Stimulated activated memory B cell treated with anti-CD40 and anti-IgM and Interleukin-4, amounts not matched to agents 10 μg/mL and 1 μg/mL and 100 μg/mL, for 72 hours (primary cell): ENCODE data around the gene PARD6G.
A peak's percentile ranks its signal among the peaks of the same experiment; 100 is the strongest.
"Not testable (repeated sequence)": the region's sequence is repeated elsewhere in the genome, so short reads cannot be mapped to it uniquely, and the experiment has no call there.

Experiments used
- ATAC-seq: fragments of 150-1000 bp; cut with Tn5 transposase; 2 replicates; pipeline ENCODE4 v1.10.0; 2021
- H3K27ac Mint-ChIP-seq: one replicate; pipeline ENCODE4 v1.8.0; 2022; ENCODE audit warnings: mild to moderate bottlenecking, mixed read lengths
- H3K27me3 Mint-ChIP-seq: one replicate; pipeline ENCODE4 v1.8.0; 2022; ENCODE audit warnings: mixed read lengths
- H3K36me3 Mint-ChIP-seq: one replicate; pipeline ENCODE4 v1.8.0; 2022; ENCODE audit warnings: mixed read lengths
- H3K4me1 Mint-ChIP-seq: one replicate; pipeline ENCODE4 v1.8.0; 2022; ENCODE audit warnings: mixed read lengths
- H3K4me3 Mint-ChIP-seq: one replicate; pipeline ENCODE4 v1.8.0; 2022; ENCODE audit warnings: mild to moderate bottlenecking, moderate library complexity, mixed read lengths
- H3K9me3 Mint-ChIP-seq: one replicate; pipeline ENCODE4 v1.8.0; 2022; ENCODE audit warnings: mixed read lengths

Gene PARD6G, protein sequence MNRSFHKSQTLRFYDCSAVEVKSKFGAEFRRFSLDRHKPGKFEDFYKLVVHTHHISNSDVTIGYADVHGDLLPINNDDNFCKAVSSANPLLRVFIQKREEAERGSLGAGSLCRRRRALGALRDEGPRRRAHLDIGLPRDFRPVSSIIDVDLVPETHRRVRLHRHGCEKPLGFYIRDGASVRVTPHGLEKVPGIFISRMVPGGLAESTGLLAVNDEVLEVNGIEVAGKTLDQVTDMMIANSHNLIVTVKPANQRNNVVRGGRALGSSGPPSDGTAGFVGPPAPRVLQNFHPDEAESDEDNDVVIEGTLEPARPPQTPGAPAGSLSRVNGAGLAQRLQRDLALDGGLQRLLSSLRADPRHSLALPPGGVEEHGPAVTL

DNA sequence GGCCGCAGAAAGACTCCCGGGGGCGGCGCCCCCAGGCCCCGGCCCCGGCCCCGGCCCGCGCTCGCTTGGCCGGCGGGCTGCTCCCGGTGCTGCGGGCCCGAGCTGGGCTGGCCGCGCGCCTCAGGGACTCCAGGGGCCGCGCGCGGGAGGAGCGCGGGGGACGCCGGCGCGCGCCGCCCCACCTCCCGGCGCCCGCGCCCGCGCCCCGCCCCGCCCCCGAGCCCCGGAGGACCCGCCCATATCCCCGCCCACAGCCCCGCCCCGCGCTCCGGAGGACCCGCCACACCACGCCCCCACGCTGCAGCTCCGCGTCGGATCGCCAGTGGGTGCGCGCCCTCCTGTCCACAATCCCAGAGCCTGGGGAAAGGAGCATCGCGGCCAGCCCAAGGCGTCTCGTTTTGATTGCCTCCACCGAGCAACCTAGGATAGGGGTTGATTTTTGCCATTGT is at the start of gene PARD6G:
TSS of gene PARD6G (minus strand) at position 122 of the 449 bp plus-strand sequence. CDS start 166 bp downstream, outside the sequence.
- Mint-ChIP-seq H3K4me3 (peak within 1 kb of the TSS; percentile 62), H3K4me1 (no peaks in the 10 kb centered on the region), H3K27me3 (peaks cover 38% of the 10 kb centered on the region), H3K36me3 (no peaks in the 10 kb centered on the region), H3K27ac (no peak within 1 kb of the TSS), H3K9me3 (no peaks in the 10 kb centered on the region)
- ATAC-seq: peak; percentile 58

DNA sequence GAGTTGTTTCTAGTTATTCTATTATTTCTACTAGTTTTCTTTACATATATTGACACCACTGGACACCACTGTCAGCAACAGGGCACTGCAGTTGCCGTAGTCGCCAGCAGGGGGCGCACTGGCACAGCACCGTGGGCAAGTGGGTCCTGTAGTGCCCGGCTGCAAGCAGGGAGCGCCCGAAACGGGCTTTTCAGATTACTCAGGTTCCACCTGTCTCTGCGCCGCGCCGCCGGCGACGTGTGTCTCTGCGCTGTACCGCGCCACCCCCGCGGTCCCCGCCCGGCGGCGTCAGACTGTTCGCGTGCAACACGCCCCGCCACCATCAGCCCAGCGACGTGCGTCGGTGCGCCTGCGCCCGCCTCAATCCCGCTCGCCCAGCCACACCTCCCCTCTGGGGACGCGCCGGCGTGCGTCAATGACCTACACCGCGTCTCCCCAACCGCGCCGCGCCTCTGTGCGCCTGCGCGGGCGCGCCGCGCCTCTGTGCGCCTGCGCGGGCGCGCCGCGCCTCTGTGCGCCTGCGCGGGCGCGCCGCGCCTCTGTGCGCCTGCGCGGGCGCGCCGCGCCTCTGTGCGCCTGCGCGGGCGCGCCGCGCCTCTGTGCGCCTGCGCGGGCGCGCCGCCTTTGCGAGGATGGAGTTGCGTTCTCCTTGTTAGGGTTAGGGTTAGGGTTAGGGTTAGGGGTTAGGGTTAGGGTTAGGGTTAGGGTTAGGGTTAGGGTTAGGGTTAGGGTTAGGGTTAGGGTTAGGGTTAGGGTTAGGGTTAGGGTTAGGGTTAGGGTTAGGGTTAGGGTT is 15.1 kb upstream of the PARD6G start:
- peak; percentile 80 for ATAC-seq
- not testable (repeated sequence) for H3K4me1 Mint-ChIP-seq, H3K27ac Mint-ChIP-seq, H3K4me3 Mint-ChIP-seq, H3K36me3 Mint-ChIP-seq, H3K9me3 Mint-ChIP-seq
- H3K27me3 Mint-ChIP-seq: peaks cover 12% of the 10 kb centered on the region

DNA sequence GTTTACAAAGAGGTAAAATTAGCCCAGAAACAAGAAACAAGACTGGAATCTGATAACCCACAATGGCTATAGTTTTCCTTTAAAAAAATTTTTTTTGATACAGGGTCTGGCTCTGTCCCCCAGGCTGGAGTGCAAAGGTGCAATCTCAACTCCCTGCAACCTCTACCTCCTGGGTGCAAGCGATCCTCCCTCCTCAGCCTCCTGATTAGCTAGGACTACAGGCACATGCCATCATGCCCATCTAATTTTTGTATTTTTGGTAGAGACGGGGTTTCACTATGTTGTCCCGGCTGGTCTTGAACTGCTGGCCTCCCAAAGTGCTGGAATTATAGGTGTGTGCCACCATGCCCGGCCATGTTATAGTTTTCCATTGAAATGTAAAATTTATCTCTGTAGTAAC is 12.3 kb upstream of the PARD6G start:
- Mint-ChIP-seq H3K27me3 (peaks cover 22% of the 10 kb centered on the region), H3K27ac (no peak overlapping the region), H3K4me3 (no peak overlapping the region), H3K4me1 (no peaks in the 10 kb centered on the region), H3K9me3 (no peaks in the 10 kb centered on the region), H3K36me3 (no peaks in the 10 kb centered on the region)
- ATAC-seq: no peak

GRCh38 chr18:80258640-80259039 is 11.3 kb upstream of the PARD6G start:
- H3K4me1 Mint-ChIP-seq: no peaks in the 10 kb centered on the region
- H3K4me3 Mint-ChIP-seq: no peak overlapping the region
- no peak overlapping the region for H3K27ac Mint-ChIP-seq
- peaks cover 22% of the 10 kb centered on the region for H3K27me3 Mint-ChIP-seq
- no peak for ATAC-seq
- H3K36me3 Mint-ChIP-seq: no peaks in the 10 kb centered on the region
- no peaks in the 10 kb centered on the region for H3K9me3 Mint-ChIP-seq

DNA sequence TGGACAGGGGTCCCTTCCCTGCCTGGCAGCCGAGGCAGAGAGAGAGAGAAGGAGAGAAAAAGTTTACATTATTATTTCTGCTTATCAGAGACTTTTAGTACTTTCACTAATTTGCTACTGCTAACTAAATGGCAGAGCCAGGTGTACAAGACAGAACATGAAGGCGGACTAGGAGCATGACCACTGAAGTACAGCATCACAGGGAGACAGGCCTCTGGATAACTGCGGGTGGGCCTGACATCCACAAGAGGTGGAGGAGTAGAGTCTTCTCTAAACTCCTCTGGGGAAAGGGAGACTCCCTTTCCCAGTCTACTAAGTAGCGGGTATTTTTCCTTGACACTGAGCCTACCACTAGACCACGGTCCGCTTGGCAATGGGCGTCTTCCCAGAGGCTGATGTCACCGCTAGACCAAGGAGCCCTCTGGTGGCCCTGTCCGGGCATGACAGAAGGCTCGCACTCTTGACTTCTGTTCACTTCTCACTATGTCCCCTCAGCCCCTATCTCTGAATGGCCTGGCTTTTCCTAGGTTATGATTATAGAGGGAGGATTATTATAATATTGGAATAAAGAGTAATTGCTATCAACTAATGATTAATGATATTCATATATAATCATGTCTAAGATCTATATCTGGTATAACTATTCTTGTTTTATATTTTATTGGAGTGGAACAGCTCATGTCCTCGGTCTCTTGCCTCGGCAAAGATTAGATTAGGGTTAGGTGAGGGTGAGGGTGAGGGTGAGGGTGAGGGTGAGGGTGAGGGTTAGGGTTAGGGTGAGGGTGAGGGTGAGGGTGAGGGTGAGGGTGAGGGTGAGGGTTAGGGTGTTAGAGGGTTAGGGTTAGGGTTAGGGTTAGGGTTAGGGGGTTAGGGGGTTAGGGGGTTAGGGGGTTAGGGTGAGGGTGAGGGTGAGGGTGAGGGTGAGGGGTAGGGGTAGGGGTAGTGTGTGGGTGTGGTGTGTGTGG is 10.5 kb upstream of the PARD6G start:
- H3K4me3 Mint-ChIP-seq, H3K9me3 Mint-ChIP-seq, H3K36me3 Mint-ChIP-seq, H3K4me1 Mint-ChIP-seq, H3K27ac Mint-ChIP-seq, ATAC-seq: not testable (repeated sequence)
- H3K27me3 Mint-ChIP-seq: peaks cover 29% of the 10 kb centered on the region

DNA sequence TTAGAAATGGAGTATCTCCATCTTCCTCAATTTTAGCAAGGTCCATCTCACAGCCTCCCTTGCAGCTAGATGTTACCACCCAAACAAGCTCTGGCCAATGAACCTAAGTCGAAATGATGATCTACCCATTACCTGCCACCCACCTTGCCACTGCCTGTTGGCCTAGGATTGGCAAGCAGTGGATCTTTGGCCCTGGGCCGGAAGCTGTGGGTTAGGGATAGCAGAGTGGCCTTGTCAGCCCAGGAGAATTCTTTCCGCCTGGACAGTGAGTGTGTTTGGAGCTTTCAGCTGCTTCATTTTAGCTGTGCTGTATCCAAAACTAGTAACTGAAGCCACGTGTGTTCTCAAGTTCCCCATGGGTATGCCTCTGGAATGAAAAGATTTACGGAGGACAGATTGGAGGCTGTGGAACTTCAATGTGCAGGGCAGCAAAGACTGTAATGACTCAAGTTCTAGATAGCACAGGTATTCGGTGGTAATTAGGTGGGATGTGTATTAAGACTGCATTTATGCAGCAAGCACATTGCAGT is 7.7 kb upstream of the PARD6G start:
- Mint-ChIP-seq H3K27me3 (peaks cover 30% of the 10 kb centered on the region), H3K4me1 (no peaks in the 10 kb centered on the region), H3K27ac (no peak overlapping the region), H3K9me3 (no peaks in the 10 kb centered on the region), H3K4me3 (no peak overlapping the region), H3K36me3 (no peaks in the 10 kb centered on the region)
- ATAC-seq: no peak

DNA sequence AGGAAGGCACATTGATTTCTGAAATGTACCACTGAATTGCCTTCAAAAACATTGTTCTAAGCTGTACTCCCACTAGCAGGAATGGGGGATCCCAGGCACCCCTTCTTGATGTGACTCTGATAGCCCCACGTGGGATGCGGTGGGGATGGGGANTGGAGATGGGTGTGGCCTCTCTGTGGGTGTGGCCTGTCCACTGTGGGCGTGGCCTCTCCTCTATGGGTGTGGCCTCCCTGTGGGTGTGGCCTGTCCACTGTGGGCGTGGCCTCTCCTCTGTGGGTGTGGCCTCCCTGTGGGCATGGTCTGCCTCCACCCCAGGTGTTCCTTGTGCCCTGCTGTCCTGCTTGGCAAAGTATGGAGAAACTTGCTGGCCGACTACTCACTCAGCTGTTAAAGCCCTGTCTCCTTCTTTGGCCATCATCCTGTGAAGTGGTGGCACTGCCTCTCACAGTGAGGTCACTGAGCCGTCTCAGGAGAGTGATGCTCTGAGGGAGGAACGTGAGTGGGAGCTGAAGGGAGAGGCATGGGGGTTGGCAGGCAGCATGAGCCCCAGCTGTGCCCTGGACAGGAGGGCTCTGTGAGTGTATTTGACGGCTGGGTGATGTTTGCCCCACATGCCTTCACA is 6.7 kb upstream of the PARD6G start:
- peak; percentile 34 for ATAC-seq
- no peaks in the 10 kb centered on the region for H3K9me3 Mint-ChIP-seq
- no peak overlapping the region for H3K4me3 Mint-ChIP-seq
- no peak overlapping the region for H3K27ac Mint-ChIP-seq
- no peaks in the 10 kb centered on the region for H3K4me1 Mint-ChIP-seq
- H3K27me3 Mint-ChIP-seq: peaks cover 28% of the 10 kb centered on the region
- no peaks in the 10 kb centered on the region for H3K36me3 Mint-ChIP-seq

GRCh38 chr18:80253236-80253635 is 5.9 kb upstream of the PARD6G start:
- ATAC-seq: no peak
- Mint-ChIP-seq H3K27ac (no peak overlapping the region), H3K9me3 (no peaks in the 10 kb centered on the region), H3K36me3 (no peaks in the 10 kb centered on the region), H3K4me1 (no peaks in the 10 kb centered on the region), H3K27me3 (peaks cover 22% of the 10 kb centered on the region), H3K4me3 (no peak overlapping the region)

DNA sequence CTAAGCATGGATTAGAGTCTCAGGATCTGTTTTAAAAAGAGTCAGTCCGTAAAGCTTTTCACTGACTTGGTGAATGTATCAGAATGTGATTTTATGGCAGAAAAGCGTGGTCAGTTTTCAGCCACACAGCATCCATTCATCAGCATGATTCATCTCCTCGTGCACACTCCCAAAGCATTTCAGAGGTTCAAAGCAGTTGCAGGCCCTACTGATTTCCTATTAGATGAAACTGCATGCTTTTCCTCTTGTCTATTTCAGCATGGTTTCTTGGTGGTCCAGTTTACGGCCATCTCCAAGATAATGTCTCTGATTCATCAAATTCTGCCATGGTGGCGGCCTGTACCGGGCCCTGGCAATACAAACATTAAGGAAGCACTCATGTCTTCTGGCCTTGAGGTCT is 4.8 kb upstream of the PARD6G start:
- H3K9me3 Mint-ChIP-seq: no peaks in the 10 kb centered on the region
- no peaks in the 10 kb centered on the region for H3K4me1 Mint-ChIP-seq
- ATAC-seq: no peak
- no peak overlapping the region for H3K27ac Mint-ChIP-seq
- H3K36me3 Mint-ChIP-seq: no peaks in the 10 kb centered on the region
- H3K27me3 Mint-ChIP-seq: peaks cover 15% of the 10 kb centered on the region
- no peak overlapping the region for H3K4me3 Mint-ChIP-seq

DNA sequence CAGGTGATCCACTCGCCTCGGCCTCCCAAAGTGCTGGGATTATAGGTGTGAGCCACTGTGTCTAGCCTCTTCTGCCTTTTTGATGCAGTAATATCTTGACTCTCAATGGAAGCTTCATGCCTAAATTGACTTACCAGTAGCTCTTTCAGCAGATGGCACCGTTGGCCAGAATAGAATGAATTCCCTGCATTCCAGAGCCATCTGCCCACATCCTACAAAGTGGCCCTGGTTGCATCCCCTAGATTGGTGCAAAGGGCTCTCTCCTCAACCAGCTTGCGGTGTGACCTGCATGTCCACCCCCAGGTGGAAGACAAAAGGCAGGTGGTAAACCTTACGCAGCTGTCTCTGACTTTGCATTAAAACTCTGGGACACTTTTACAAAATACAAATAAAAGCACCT is 4.4 kb upstream of the PARD6G start:
- ATAC-seq: no peak
- Mint-ChIP-seq H3K27ac (no peak overlapping the region), H3K4me3 (no peak overlapping the region), H3K4me1 (no peaks in the 10 kb centered on the region), H3K9me3 (no peaks in the 10 kb centered on the region), H3K36me3 (no peaks in the 10 kb centered on the region), H3K27me3 (peaks cover 11% of the 10 kb centered on the region)

- ATAC-seq: no peak
- Mint-ChIP-seq H3K4me3 (no peak overlapping the region), H3K27ac (no peak overlapping the region), H3K27me3 (peaks cover 14% of the 10 kb centered on the region), H3K9me3 (no peaks in the 10 kb centered on the region), H3K4me1 (no peaks in the 10 kb centered on the region), H3K36me3 (no peaks in the 10 kb centered on the region)
These were observed 3.5 kb upstream of the PARD6G start for GRCh38 chr18:80250740-80251364.

- H3K27ac Mint-ChIP-seq: no peak overlapping the region
- no peak for ATAC-seq
- H3K36me3 Mint-ChIP-seq: no peaks in the 10 kb centered on the region
- H3K4me1 Mint-ChIP-seq: no peaks in the 10 kb centered on the region
- H3K27me3 Mint-ChIP-seq: peaks cover 27% of the 10 kb centered on the region
- H3K4me3 Mint-ChIP-seq: no peak overlapping the region
- no peaks in the 10 kb centered on the region for H3K9me3 Mint-ChIP-seq
These were observed 2.1 kb upstream of the PARD6G start for GRCh38 chr18:80249217-80250093.
